Activated T-cell treated with anti-CD3 and anti-CD28 coated beads, Interleukin-2, amount 50 U/mL, for 1 hour (primary cell): ENCODE data around the gene GAPDHS.

ENCODE experiments used
- DNase-seq: peaks from one replicate; pipeline ENCODE4 v3.0.0-alpha.2; 2020

Gene GAPDHS

GRCh38 chr19:35533201-35533821 is at the start of gene GAPDHS:
Gene GAPDHS, plus strand, starts transcription at chr19:35533456. Its CDS starts 72 bp downstream, at chr19:35533528.
- no peak for DNase-seq

- DNase-seq, result no peak
Observed at GRCh38 chr19:35484252-35485036, 48.8 kb upstream of the GAPDHS start.

- no peak for DNase-seq
Observed at GRCh38 chr19:35486268-35486708, 47.0 kb upstream of the GAPDHS start.

GRCh38 chr19:35487656-35488182 is 45.5 kb upstream of the GAPDHS start:
- DNase-seq, result no peak

GRCh38 chr19:35488677-35489076 is 44.6 kb upstream of the GAPDHS start:
- no peak for DNase-seq

- no peak for DNase-seq
Observed at GRCh38 chr19:35490364-35490763, 42.9 kb upstream of the GAPDHS start, which contains the start of gene KRTDAP. Gene KRTDAP, minus strand, starts transcription at chr19:35490464. Its CDS starts 22 bp downstream, at chr19:35490442.

- DNase-seq, result no peak
Observed at GRCh38 chr19:35491836-35492360, 41.4 kb upstream of the GAPDHS start.

- DNase-seq, result no peak
Observed at GRCh38 chr19:35493971-35494370, 39.3 kb upstream of the GAPDHS start.

- peak; percentile 73 for DNase-seq
Observed at GRCh38 chr19:35495107-35496064, 37.9 kb upstream of the GAPDHS start.

- DNase-seq, result no peak
Observed at GRCh38 chr19:35497406-35497805, 35.9 kb upstream of the GAPDHS start.

- no peak for DNase-seq
Observed at GRCh38 chr19:35498220-35498619, 35.0 kb upstream of the GAPDHS start.

- DNase-seq, result no peak
Observed at GRCh38 chr19:35498984-35499527, 34.2 kb upstream of the GAPDHS start.

GRCh38 chr19:35500611-35501010 is 32.6 kb upstream of the GAPDHS start:
- no peak for DNase-seq

- DNase-seq, result no peak
Observed at GRCh38 chr19:35501684-35502083, 31.6 kb upstream of the GAPDHS start.

GRCh38 chr19:35502751-35503150 is 30.5 kb upstream of the GAPDHS start:
- DNase-seq, result no peak

- DNase-seq, result no peak
Observed at GRCh38 chr19:35506011-35506410, 27.2 kb upstream of the GAPDHS start.

GRCh38 chr19:35507561-35507960 is 25.7 kb upstream of the GAPDHS start:
- DNase-seq, result no peak

- no peak for DNase-seq
Observed at GRCh38 chr19:35508129-35508528, 25.1 kb upstream of the GAPDHS start.

- peak; percentile 37 for DNase-seq
Observed at GRCh38 chr19:35509018-35509652, 24.1 kb upstream of the GAPDHS start.

GRCh38 chr19:35509861-35510625 is 23.2 kb upstream of the GAPDHS start:
- peak; percentile 79 for DNase-seq

GRCh38 chr19:35510626-35510964 is 22.7 kb upstream of the GAPDHS start:
- DNase-seq, result no peak
